NCI-H146 treated with DMSO at 0.1 percent for 48 hours (cell line): ENCODE data around the gene TXNRD1.
"Not testable (repeated sequence)": the region's sequence is repeated elsewhere in the genome, so short reads cannot be mapped to it uniquely, and the experiment has no call there.

Experiments
- DNase-seq: peaks from one replicate; lab custom pipeline; 2025; ENCODE audit not compliant: unreplicated experiment; lab: John Stamatoyannopoulos, UW

TXNRD1 gene

GRCh38 chr12:104234926-104235499 is 19.4 kb downstream of the TXNRD1 start:
- DNase-seq: no peak

GRCh38 chr12:104237930-104238329 is 22.4 kb downstream of the TXNRD1 start:
- DNase-seq: no peak

- DNase-seq: no peak
Observed at GRCh38 chr12:104242546-104243206, 27.1 kb downstream of the TXNRD1 start.

- DNase-seq: no peak
Observed at GRCh38 chr12:104243551-104243950, 28.0 kb downstream of the TXNRD1 start.

GRCh38 chr12:104243971-104244370 is 28.4 kb downstream of the TXNRD1 start:
- DNase-seq: no peak

GRCh38 chr12:104247698-104248097 is 32.1 kb downstream of the TXNRD1 start:
- no peak for DNase-seq

GRCh38 chr12:104248444-104248843 is 32.9 kb downstream of the TXNRD1 start:
- no peak for DNase-seq

GRCh38 chr12:104249017-104249416 is 33.4 kb downstream of the TXNRD1 start:
- no peak for DNase-seq

GRCh38 chr12:104249898-104250297 is 34.3 kb downstream of the TXNRD1 start:
- no peak for DNase-seq

GRCh38 chr12:104250366-104251125 is 35.0 kb downstream of the TXNRD1 start:
- DNase-seq: no peak

- no peak for DNase-seq
Observed at GRCh38 chr12:104257913-104258472, 42.4 kb downstream of the TXNRD1 start.

- no peak for DNase-seq
Observed at GRCh38 chr12:104258476-104259067, 43.0 kb downstream of the TXNRD1 start.

- DNase-seq: no peak
Observed at GRCh38 chr12:104263026-104263425, 47.4 kb downstream of the TXNRD1 start.

- DNase-seq: peak; percentile 35
Observed at GRCh38 chr12:104263580-104264358, 48.2 kb downstream of the TXNRD1 start.

GRCh38 chr12:104265436-104265835 is 49.9 kb downstream of the TXNRD1 start:
- DNase-seq: not testable (repeated sequence)

GRCh38 chr12:104272938-104273337 is 57.4 kb downstream of the TXNRD1 start:
- DNase-seq: no peak

- no peak for DNase-seq
Observed at GRCh38 chr12:104273503-104273902, 57.9 kb downstream of the TXNRD1 start.

GRCh38 chr12:104274811-104275210 is 59.2 kb downstream of the TXNRD1 start:
- DNase-seq: no peak

GRCh38 chr12:104275689-104276088 is 60.1 kb downstream of the TXNRD1 start:
- no peak for DNase-seq

GRCh38 chr12:104276273-104277131 is 60.9 kb downstream of the TXNRD1 start:
- no peak for DNase-seq
